GOT3 (cell line): ENCODE results near the gene PAK4.
"Not testable (repeated sequence)": the region's sequence is repeated elsewhere in the genome, so short reads cannot be mapped to it uniquely, and the experiment has no call there.

ENCODE experiments used
- DNase-seq: peaks from one replicate; lab custom pipeline; 2025; ENCODE audit warnings: mixed read lengths; lab: John Stamatoyannopoulos, UW

The PAK4 gene

GRCh38 chr19:39130337-39131254, 5.0 kb downstream of the PAK4 start:
- DNase-seq, result no peak

GRCh38 chr19:39131255-39131755, 5.7 kb downstream of the PAK4 start:
- DNase-seq, result no peak

- DNase-seq, result no peak
These were observed 6.9 kb downstream of the PAK4 start for GRCh38 chr19:39132344-39132969.

- DNase-seq, result no peak
These were observed 8.1 kb downstream of the PAK4 start for GRCh38 chr19:39133431-39134270.

GRCh38 chr19:39135701-39136100, 10.1 kb downstream of the PAK4 start:
- DNase-seq, result no peak

DNA sequence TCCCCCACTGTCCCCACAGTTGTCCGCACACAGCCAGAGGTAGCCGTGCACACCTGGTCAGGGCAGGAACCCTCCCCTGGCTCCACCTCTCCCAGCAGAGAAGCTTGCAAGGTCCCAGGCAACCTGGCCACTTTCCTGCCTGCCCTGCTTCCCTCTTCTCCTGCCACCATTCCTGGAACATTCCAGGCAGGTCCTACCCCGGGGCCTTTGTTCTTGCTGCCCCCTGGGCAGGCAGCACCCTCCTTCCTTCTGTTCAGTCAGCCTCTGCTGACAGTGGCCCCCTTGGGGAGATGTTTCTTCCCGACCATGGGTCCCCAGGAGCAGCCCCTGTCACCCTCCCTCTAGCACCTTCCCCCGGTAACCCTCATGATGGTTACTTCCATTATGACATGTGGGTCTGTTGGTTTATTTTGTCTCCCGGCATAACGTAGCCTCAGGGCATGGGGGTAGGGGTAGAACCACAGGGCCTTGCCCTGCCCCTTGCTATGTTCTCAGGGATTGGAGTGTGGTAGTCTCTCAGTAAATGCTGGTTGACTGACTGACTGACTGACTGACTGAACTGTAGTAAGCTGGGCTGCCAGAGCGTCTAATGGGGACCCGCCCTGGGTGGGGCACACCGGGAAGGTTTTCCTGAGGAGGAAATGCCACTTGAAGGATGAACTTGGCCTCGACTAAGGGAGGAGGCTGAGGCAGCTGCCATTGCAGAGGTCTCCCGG, 10.8 kb downstream of the PAK4 start:
- DNase-seq, result no peak

DNA sequence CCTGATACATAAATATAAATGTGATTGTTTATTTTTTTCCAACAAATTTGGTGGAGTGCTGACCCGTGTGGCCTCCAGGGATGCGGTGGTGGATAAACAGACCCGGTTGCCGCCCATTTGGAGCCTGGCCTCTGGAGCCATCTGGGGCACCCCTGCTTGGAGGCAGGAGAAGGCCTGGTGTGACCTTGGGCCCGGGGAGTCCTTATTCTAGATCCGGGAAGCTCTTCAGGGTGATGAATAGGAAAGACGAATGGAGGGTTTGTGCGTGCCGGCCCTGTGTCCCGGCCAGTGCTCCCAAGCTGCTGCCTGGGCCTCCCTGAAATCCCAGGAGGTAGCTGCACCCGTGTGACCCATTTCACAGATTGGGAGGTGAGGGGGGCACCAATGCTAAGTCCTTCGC, 11.5 kb downstream of the PAK4 start:
- no peak for DNase-seq

DNA sequence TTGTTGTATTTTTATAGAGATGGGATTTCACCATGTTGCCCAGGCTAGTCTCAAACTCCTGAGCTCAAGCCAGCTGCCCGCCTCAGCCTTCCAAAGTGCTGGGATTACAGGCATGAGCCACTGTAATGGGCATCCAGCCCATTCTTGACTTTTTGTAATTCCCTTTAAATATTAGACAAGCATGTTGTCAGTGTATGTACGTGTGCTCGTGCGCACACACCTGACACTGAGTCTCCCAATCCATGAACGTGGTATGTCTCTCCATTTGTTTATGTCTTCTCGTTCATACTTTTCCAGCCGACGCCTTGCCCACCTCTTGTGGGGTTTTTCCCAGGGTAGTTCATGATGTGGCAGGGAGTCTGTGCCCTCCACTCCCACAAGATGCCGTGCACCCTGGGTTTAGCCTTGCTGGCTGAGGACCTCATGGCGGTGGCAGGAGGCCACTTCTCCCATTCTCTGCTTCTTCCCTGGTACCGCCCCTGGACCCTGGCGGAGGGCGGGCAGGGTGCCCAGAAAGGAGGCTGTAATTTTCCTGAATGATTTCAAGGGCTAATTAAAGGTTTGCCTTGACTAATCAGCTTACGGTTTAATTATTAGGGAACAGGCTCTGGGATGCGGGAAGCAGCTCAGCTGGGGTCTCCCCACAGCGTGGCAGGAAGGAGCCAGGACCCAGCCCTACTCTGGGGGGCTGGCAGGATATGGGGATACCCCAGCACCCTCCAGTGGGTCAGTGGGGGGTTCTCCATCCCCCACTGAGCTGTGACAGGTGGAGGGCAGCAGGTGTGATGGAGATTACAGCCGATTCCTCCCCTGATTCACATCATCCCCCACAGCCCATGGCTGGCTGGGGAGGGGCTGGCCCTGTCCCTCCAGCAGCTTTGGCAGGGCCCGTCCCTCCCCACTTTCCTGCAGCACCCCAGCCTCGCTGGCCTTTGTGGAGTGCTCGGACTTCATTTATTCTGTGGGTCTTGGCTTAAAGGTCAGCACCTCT, 12.9 kb downstream of the PAK4 start:
- no peak for DNase-seq

DNA sequence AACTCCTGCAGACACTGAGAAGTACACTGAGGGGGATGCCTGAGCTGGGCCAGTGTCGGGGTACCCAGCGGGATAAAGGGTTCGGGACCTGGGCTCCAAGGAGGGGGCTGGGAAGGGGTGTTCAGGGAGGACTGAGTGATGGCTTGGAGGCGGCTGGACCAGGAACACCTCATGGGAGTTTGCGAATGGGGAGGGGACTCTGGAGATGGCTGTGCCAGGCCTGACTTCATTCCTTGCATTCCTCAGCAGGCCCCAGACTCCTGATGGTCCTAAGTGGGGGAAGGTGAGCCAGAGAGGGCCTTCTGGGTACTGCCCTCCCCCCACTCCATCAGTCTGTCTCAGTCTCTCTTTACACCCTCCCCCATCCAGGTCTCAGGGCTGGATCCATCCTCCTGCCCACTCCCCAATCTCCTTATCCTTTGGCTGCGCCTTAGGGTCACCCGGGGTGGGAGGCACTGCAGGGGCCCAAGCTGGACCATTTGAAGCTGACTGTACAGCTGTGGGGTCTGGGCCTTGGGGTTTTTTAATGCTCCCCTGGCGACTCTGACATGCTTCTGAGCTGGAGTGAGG, 13.8 kb downstream of the PAK4 start:
- DNase-seq, result no peak

DNA sequence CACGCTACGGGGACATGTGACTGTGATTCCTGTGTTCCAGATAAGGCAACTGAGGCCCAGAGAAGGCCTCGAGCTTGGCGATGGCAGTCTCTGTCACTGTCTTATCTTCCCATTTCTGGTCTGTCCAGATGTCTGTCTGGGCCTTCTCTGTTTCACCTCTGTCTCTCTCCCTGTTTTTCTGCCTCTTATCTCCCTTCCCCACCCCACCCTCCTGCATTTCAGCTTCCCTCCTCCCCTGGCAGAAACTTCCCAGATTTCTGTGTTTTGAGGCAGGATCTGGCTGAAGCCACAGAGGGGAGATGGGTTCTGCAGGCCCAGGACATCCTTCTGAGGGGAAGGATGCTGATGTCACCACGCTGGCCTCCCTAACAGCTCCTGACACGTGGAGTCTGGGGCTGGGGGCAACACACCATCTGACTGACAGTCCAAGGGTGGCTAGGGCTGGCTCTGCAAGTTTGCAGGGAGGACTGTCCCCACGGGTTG, 14.4 kb downstream of the PAK4 start:
- no peak for DNase-seq

- DNase-seq, result no peak
These were observed 15.0 kb downstream of the PAK4 start for GRCh38 chr19:39140594-39140993.

DNA sequence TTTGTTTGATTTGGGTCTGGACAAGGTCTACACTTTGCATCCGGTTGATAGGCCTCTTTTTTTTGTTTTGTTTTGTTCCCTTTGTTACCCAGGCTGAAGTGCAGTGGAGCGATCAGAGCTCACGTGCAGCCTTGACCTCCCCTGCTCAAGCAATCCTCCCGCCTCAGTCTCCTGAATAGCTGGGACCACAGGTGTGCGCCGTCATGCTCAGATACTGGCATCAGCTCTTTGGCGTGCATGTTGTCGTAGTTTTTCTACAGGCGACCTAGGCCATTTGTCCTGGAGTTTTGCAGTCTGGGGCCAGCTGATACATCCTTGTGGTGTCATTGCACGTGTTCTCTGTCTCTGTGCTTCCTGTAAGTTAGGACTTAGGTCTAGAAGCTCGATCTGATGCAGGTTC, 16.3 kb downstream of the PAK4 start:
- no peak for DNase-seq

GRCh38 chr19:39142630-39143029, 17.0 kb downstream of the PAK4 start:
- DNase-seq, result no peak

GRCh38 chr19:39143757-39144289, 18.2 kb downstream of the PAK4 start:
- not testable (repeated sequence) for DNase-seq

GRCh38 chr19:39144290-39145071, 18.9 kb downstream of the PAK4 start:
- DNase-seq, result no peak

DNA sequence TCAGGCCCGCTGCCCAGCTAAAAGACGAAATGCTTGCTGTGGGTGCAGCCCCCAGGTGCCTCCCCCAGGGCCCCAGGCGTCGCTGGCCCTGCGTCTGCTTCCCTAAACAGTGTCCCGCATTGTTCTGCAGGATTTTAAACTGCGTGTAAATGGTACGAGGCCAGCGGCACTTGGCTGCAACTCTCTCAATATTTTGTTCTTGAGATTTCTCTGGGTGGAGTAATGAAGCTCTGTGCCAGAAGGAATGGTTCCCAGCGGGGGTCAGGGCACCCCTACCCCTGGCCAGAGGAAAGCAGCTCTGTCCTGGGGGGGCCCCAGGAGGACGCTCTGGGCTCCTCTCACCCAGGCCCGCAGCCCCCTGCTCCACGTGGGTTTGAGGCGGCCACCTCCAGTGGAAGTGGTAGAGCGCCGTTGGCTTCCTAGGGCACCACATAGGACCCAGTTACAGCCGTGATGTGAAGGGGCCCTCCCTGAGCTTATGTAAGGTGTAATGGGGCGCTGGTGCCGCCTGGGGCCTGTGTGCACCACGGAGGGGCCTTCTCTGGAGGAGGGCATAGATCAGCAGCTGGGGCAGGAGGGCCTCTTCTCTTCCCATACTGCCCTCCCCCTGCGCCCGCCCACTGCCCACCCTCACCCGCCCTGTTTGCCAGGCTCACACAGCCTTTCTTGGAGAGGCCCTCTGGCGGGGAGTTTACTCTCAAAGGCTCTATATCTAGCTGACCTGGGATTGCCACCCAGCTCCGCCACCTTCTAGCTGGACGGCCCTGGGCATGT, 19.8 kb downstream of the PAK4 start:
- DNase-seq, result no peak

DNA sequence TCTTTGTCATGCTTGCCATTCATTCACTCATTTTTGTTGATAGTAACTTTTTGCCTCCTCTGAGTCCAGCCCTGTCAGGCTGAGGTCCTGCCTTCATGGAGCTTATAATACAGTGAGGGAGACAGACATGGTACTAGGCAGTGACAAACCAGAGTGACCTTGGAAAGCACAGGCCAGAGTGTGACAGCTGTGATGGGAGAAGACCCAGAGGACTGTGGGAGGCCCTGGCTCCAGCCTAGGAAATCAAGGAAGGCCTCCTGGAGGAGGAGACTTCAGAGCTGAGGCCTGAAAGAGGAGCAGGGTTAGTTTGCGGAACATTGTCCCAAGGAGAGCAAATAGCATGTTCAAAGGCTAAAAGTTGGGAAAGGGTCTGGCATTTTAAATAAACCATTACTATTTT, 20.5 kb downstream of the PAK4 start:
- DNase-seq, result no peak
